Muscle layer of duodenum (tissue), 2 donors: ENCODE results near the gene ARHGEF25.

Experiments
- H3K27ac ChIP-seq: one replicate; pipeline ENCODE4 v1.7.0; 2013; ENCODE audit warnings: mild to moderate bottlenecking, low read length
- H3K27me3 ChIP-seq: one replicate; pipeline ENCODE4 v1.7.0; 2013; ENCODE audit warnings: low read depth, mild to moderate bottlenecking, control low read depth, low read length
- H3K36me3 ChIP-seq, 2 donors: one replicate each; pipeline ENCODE4 v1.7.0; 2013; ENCODE audit warnings: low read length in 2 of 2, control low read depth in 1 of 2, mild to moderate bottlenecking in 1 of 2; ENCODE audit not compliant: insufficient read depth in 2 of 2, control insufficient read depth in 1 of 2
- H3K4me1 ChIP-seq, 2 donors: one replicate each; pipeline ENCODE4 v1.7.0; 2013; ENCODE audit warnings: low read length in 2 of 2, mild to moderate bottlenecking in 2 of 2, control low read depth in 1 of 2, moderate library complexity in 1 of 2; ENCODE audit not compliant: insufficient read depth in 2 of 2, control insufficient read depth in 1 of 2
- H3K4me3 ChIP-seq, 2 donors: one replicate each; pipeline ENCODE4 v1.7.0; 2013; ENCODE audit warnings: low read length in 2 of 2, low read depth in 1 of 2, mild to moderate bottlenecking in 1 of 2
- H3K9me3 ChIP-seq, 2 donors: one replicate each; pipeline ENCODE4 v1.7.0; 2013; ENCODE audit warnings: low read length in 2 of 2, control low read depth in 1 of 2, mild to moderate bottlenecking in 1 of 2; ENCODE audit not compliant: control insufficient read depth in 1 of 2
- donor health status: healthy.

The ARHGEF25 gene

DNA sequence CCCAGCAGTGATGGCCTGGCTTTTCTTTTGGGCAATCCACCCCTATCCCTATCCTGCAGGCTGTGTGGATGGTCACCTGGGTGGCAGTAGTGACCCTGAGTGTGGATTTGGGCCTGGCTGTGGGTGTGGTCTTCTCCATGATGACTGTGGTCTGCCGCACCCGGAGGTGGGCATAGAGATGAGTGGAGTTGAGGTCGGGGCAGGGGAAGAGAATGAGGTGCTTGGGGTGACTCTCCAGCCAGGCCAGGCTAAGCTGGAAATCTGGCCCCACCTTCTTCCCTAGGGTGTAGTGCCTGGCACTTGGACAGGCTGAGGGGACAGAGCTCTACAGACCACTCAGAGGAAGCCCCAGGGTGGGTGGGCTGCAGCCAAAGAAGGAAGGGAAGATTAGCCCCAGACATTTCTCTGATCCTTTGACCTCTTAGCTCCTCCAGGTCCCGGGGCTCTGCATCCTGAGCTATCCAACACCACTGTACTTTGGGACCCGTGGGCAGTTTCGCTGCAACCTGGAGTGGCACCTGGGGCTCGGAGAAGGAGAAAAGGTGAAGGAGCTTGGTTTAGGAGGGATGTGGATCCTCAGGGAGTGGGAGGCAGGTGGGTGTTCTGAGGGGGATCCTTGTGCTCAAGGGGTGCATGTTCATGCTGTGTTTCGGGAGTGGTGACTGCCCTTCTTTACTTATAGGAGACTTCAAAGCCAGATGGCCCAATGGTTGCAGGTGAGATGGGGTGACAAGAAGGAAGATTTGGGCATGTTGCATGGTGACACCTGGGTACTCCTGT is 13.4 kb downstream of the ARHGEF25 start:
- Histone ChIP-seq H3K4me1 (peaks cover 6 to 31% of the 10 kb centered on the region in 2 donors), H3K27ac (no peak overlapping the region), H3K36me3 (peaks cover 0 to 7% of the 10 kb centered on the region in 2 donors), H3K4me3 (no peak overlapping the region), H3K9me3 (no peaks in the 10 kb centered on the region), H3K27me3 (peaks cover 70% of the 10 kb centered on the region)

DNA sequence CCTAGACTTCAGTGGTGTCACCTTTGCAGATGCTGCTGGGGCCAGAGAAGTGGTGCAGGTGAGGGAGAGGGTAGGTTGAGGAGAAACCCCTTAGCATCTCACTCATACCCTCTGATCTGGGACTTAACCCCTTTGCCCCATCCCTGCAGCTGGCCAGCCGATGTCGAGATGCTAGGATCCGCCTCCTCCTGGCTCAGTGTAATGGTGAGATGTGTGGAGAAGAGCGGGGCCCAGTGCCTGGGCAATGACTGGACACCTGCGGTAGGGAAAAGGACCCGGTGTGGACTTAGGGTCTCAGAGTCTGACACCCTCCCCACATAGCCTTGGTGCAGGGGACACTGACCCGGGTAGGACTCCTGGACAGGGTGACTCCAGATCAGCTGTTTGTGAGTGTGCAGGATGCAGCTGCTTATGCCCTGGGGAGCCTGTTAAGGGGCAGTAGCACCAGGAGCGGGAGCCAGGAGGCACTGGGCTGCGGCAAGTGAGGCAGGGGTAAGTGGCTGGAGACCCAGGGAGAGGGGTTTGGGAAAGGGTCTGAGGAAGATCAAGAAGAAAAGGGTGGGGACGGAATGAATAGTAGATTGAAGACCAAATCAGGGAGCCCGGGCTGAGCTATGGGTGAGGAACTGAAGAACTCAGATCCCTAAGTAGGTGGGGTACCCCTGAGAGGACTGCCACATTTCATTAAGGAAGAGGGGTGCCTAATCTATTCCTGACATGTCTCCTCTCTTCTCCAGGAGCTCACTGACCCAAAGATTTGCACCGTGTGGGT is 14.2 kb downstream of the ARHGEF25 start:
- peaks cover 6 to 31% of the 10 kb centered on the region in 2 donors for H3K4me1 ChIP-seq
- H3K36me3 ChIP-seq: peaks cover 0 to 7% of the 10 kb centered on the region in 2 donors
- no peak overlapping the region for H3K27ac ChIP-seq
- peaks cover 62% of the 10 kb centered on the region for H3K27me3 ChIP-seq
- no peak overlapping the region for H3K4me3 ChIP-seq
- no peaks in the 10 kb centered on the region for H3K9me3 ChIP-seq

DNA sequence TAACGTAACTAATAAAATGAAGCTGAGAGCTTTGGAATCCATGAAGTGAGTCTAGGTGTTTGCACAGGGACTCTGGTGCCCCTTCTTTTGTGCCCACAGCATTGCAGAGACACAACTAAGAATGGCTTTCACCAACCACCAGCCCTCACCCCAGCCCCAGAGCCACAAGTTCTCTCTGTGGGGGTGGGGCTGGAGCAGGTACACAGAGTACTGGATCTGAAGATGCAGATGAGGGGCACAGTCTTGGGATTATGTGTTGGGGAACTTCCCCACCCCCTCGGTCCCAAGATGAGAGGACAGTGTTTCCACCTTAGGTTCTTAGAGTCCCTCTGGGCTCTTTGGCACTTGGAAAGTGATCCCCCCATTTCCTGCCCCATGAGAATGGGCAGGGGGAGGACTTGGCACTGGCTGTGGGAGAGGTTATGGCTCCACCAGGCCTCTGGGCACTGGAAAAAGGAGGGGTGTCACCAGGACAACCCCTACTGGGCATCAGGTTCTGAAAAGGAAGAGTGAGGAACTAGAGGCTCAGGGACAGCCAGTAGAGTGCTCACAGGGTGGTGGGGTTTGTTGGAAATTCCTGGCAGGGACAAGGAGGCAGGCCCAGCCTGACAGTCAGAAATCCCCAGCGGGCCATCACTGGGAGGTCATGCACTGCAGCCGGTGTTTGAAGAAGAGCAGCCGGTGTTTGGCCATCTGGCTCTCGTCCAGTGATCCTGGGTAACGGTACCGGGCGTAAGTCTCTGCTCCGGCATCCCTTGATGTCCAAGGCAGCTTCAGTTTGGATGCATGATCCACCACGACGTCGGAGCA is 15.1 kb downstream of the ARHGEF25 start:
- H3K9me3 ChIP-seq: no peaks in the 10 kb centered on the region
- H3K27me3 ChIP-seq: peaks cover 59% of the 10 kb centered on the region
- H3K4me1 ChIP-seq: peaks cover 2 to 24% of the 10 kb centered on the region in 2 donors
- no peak overlapping the region for H3K4me3 ChIP-seq
- peaks cover 0 to 7% of the 10 kb centered on the region in 2 donors for H3K36me3 ChIP-seq
- no peak overlapping the region for H3K27ac ChIP-seq

DNA sequence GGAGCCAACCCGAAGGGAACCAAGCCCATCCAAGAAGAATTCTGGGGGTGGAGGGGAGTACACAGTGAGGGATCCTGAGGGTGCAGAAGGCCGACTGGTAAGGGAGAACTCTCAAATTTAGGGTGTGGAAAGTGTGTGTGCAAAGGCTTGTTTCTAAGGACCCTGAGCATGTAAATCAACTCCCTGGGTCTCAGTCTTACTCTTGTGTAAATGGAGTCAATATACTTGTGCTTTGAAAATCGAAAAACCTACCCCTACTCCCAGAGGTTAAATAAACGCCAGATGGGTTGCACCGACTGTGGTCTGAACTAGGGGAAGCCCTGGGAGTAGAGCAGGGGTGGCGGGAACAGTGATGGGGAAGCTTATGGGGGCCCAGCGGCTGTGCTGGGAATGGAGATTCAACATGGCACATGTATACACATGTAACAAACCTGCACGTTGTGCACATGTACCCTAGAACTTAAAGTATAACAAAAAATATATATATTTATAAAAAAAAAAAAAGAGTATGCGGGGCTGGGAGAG is 15.7 kb downstream of the ARHGEF25 start:
- H3K27ac ChIP-seq: no peak overlapping the region

DNA sequence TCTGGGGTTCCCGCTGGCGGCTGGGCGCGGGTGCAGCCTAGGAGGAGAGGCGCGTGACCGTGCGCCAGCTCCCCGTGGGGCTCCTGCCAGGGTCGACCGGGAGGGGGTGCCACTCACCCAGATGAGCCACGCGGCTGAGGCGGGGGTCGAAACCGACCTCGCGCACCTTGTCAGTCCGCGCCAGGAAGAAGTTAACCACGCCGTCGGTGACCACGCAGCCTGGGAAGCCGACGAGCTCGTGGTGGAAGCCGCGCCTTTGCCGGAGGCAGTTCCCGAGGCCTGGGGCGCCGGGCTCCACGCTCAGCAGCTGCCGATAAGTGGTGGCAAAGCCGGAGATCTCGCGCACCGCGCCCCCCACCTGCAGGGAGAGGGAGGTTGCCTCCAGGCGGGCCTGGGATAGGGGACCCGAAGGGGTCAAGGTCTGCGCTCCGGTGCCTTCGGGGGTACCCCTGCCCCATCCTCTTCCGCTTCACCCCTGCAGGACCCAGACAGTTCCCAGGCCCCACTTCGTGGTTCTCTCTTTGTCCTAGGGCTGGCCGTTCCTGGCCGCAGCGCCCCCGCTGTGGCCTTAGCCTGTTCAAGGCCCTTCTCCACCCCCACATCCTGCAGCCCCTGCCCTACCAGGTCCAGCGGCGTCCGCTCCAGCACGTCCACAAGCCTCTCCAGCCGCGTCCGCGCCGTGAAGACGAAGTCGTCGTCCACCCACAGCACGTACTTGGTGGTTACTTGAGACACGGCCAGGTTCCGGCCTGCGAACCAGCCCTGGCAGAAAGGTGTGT is 16.5 kb downstream of the ARHGEF25 start:
- peaks cover 55% of the 10 kb centered on the region for H3K27me3 ChIP-seq
- H3K4me3 ChIP-seq: no peak overlapping the region
- H3K27ac ChIP-seq: no peak overlapping the region

More for the DNA sequence above, 15.7 kb downstream of the ARHGEF25 start:
- Histone ChIP-seq H3K4me3 (no peak overlapping the region), H3K36me3 (peaks cover 0 to 7% of the 10 kb centered on the region in 2 donors), H3K27me3 (peaks cover 59% of the 10 kb centered on the region), H3K4me1 (peaks cover 0 to 22% of the 10 kb centered on the region in 2 donors), H3K9me3 (no peaks in the 10 kb centered on the region)

DNA sequence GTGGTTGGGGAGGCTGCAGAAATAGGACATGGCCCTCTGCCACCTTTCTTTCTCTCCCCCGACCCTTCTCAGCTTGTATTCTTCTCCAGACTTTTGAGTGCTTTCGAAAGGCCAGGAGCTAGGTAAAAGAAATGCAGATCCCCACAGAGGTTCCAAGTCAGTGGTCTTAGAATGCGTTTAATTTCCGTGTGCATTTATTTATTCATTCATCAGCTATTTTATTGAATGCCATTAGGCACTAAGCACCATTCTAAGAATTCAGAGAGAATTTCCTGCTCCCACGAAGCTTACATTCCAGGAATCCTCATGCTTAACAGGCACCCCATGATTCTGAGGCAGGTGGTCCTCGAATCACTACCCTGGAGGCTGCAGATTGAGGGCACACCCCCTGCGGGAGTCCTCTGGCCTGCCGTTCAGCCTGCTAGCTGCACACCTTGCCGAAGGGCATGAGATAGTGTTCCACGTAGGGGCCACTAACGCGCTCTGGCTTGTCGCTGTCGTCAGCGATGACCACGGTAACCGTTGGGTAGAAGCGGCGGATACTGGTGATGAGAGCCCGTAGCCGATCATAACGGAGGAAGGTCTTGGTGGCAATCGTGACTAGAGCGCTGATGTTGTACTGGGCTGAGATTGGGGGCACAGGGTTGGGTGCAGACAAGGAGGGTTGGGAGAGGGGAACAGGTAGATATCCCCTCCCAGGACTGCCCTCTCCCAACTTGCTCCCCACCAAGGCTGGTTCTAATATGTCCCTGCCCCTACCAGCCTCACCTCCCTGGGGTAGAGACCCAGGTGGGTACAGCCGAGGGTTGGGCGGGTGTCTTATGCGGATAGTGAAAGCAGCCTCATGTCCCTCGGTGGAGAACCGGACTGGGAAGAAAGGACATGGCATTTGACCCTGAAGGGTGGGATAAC is 17.3 kb downstream of the ARHGEF25 start:
- H3K9me3 ChIP-seq: no peaks in the 10 kb centered on the region
- peaks cover 55% of the 10 kb centered on the region for H3K27me3 ChIP-seq
- no peak overlapping the region for H3K27ac ChIP-seq
- H3K36me3 ChIP-seq: peaks cover 0 to 7% of the 10 kb centered on the region in 2 donors
- H3K4me3 ChIP-seq: no peak overlapping the region
- H3K4me1 ChIP-seq: peaks cover 0 to 35% of the 10 kb centered on the region in 2 donors

More for the DNA sequence above, 16.5 kb downstream of the ARHGEF25 start:
- Histone ChIP-seq H3K4me1 (peaks cover 0 to 27% of the 10 kb centered on the region in 2 donors), H3K9me3 (no peaks in the 10 kb centered on the region), H3K36me3 (peaks cover 0 to 7% of the 10 kb centered on the region in 2 donors)

DNA sequence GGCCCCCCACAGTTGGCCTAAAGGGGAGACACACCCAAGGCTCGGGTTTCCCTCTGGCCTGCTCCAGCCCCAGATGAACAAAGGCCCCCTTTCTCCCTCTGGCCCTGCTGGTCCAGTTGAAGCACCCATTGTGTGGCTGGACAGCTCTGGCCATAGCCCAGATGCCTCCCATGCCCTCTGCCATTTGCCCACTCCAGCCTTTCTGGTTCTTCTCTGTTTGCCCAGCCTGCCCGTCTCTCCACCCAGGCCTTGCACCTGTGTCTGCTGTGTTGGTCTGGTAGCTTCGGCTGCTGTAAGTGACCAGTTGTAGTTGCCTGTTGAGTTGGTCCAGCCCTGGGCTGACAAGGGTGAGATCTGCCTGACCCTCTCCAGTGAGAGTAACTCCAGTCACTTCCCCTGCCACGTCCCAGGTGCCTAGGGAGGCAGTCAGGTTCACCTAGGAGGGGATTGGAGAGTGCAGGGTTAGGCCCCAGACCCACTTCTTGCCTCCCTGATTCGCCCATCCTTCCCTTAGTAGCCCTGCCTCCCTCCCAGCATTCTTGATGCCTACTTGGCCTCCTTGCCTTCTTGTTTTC is 18.7 kb downstream of the ARHGEF25 start:
- no peaks in the 10 kb centered on the region for H3K9me3 ChIP-seq
- peaks cover 0 to 36% of the 10 kb centered on the region in 2 donors for H3K4me1 ChIP-seq
- no peak overlapping the region for H3K27ac ChIP-seq
- H3K36me3 ChIP-seq: peaks cover 0 to 7% of the 10 kb centered on the region in 2 donors
- H3K4me3 ChIP-seq: no peak overlapping the region
- peaks cover 43% of the 10 kb centered on the region for H3K27me3 ChIP-seq

DNA sequence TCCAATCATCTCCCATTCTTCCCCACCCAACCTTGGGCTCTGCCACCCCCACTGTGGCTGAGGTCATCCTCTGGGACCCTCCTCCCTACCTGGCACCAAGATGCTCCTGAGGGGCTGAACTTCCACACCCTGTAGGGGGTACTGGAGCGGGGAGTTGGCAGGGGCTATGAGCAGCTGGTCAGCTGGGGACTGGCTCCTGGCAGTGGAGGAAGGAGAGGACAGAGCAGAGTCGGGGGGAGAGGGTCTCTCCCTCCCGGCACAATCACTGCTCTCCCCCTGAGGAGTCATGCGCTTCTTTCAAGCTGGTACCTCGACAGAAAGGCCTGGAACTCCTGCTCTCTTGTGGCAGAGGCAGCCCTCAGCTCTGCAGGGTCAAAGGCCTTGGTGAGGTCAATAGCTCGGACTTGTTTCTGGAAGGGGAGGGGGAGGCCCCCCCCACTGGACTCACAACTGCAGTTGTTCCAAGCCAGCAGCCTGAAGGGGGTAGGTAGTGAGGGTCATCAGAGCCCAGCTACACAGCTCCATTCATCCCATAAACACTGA is 19.7 kb downstream of the ARHGEF25 start:
- peaks cover 0 to 2% of the 10 kb centered on the region in 2 donors for H3K36me3 ChIP-seq
- H3K4me1 ChIP-seq: peaks cover 0 to 35% of the 10 kb centered on the region in 2 donors
- H3K27ac ChIP-seq: no peak overlapping the region
- peaks cover 38% of the 10 kb centered on the region for H3K27me3 ChIP-seq
- no peaks in the 10 kb centered on the region for H3K9me3 ChIP-seq
- no peak overlapping the region for H3K4me3 ChIP-seq

DNA sequence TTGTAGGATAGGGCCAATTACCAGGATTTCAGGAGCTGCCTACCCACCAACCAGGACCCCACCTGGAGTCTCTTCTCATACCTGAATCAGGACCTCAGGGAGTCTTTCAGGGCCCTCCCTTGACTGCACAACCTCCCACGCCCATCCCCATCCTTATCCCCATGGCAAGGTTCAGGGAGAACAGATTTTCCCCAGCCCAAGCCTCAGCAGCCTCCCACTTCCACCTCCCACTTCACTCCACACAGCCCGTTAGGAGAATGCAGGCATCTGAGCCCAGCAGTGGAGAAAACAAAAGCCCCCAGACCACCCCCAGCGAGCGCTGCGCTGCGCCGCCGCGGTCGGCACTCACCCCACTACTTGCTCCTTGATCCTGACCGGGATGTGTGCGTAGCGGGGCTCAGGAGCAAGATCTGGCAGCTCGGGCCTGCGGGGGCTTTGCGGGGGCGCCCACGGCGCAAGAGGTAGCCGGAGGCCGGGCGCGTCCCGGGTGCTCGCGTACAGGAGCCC is 20.4 kb downstream of the ARHGEF25 start:
- Histone ChIP-seq H3K27me3 (peaks cover 32% of the 10 kb centered on the region), H3K4me1 (peaks cover 0 to 28% of the 10 kb centered on the region in 2 donors), H3K4me3 (peak overlapping the region in 1 of 2 donors; percentile 74), H3K36me3 (no peaks in the 10 kb centered on the region), H3K9me3 (no peaks in the 10 kb centered on the region), H3K27ac (no peak overlapping the region)
